ENCODE measurements around the gene SORBS2. TPM values are rescaled to one million over a fixed set of nuclear protein-coding genes. Genes with fewer than 3 reads are reported as not detected.

The SORBS2 gene
- total and polyA plus RNA-seq, 7 donors = 7.9 to 1,032 (median 849) TPM

DNA sequence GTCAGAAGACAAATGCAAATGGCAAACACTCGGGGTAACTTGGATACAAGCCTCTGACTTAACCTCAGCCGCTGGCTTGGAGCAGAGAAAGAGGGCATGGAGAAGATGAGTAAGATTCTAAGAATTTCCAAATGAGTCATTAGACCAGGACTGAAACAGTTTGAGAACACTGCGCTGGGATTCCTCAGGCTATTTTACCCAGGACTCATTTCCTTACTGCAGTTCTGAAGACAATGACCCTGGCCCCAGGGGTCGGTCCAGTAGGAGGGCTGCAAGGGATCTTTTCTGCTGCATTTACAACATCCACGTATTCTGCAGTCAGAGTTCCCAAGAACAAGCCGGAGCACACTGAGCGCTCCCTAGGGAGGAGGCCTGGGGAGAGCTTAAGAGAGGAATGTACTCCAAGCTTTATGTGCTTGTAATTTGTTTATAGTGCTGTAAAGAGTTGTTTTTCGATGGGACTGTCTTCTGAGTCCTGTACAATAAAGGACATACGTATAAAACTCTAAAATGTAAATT is 27.3 kb upstream of the SORBS2 start:
- TF ChIP-seq, protein P1, sequence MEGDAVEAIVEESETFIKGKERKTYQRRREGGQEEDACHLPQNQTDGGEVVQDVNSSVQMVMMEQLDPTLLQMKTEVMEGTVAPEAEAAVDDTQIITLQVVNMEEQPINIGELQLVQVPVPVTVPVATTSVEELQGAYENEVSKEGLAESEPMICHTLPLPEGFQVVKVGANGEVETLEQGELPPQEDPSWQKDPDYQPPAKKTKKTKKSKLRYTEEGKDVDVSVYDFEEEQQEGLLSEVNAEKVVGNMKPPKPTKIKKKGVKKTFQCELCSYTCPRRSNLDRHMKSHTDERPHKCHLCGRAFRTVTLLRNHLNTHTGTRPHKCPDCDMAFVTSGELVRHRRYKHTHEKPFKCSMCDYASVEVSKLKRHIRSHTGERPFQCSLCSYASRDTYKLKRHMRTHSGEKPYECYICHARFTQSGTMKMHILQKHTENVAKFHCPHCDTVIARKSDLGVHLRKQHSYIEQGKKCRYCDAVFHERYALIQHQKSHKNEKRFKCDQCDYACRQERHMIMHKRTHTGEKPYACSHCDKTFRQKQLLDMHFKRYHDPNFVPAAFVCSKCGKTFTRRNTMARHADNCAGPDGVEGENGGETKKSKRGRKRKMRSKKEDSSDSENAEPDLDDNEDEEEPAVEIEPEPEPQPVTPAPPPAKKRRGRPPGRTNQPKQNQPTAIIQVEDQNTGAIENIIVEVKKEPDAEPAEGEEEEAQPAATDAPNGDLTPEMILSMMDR (IDR thresholded peaks at IDR 0.05) = no peak
- TF ChIP-seq POLR2AphosphoS5 (IDR thresholded peaks at IDR 0.05) = peak; percentile 27 to 66 (median 59)
- no peak for TF ChIP-seq POLR2A (IDR thresholded peaks at IDR 0.05)
- TF ChIP-seq EP300 (IDR thresholded peaks at IDR 0.05) = peak in 1 of 4 donors; percentile 49
- H3K4me1 ChIP-seq = peaks cover 0 to 53% (median 48%) of the 10 kb centered on the region in 4 donors
- H3K27ac ChIP-seq = peak overlapping the region; percentile 72 to 94 (median 86)
- intact Hi-C loops (cut with DNase I) = loop anchor here (5.0 kb wide), 1 partner anchor 188 kb away; no protein-coding TSS in a partner anchor
- no peaks in the 10 kb centered on the region for H3K27me3 ChIP-seq
- DNase-seq = peak; percentile 81
- no peaks in the 10 kb centered on the region for H3K36me3 ChIP-seq
- 14 to 50% methylated on average over 9 of the region's 9 CpGs for WGBS, 2 donors
- no peaks in the 10 kb centered on the region for H3K9me3 ChIP-seq
- H3K4me3 ChIP-seq = peak overlapping the region in 1 of 4 donors; percentile 9

DNA sequence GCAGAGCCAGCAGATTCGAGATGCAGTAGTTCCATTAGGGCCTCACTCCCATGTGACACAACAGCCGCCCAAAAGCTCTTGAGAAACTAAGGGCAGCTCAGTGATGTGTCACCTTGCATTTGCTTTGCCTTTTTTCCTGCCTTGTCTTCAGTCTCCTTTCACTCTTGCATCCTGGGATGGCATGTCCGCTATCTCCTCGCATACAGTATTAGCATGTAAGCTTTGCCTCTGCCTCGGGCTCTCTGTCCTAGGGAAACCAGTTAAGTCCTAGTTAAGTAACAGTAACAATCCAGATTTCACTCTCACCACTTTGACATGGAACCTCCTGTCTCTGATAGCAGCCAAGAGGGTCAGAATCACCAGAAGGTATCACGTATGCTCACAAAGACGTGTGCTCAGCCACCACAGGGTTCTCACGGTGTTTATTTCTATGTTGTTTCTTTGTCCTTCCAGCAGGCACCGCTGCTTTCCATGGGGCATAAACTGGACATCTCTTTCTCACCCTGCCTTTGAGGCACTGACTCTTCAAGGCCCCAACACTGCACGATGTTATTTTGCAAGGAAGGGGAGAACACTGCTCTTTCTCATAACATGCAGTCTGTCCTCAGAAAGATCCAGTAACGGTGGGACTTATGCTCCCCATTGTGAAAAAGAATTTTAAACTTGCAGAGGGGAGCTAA is 26.7 kb upstream of the SORBS2 start:
- Histone ChIP-seq H3K36me3 (no peaks in the 10 kb centered on the region), H3K9me3 (no peaks in the 10 kb centered on the region), H3K4me1 (peaks cover 0 to 53% (median 48%) of the 10 kb centered on the region in 4 donors), H3K27me3 (no peaks in the 10 kb centered on the region), H3K27ac (peak overlapping the region; percentile 72 to 94 (median 86)), H3K4me3 (no peak overlapping the region)
- 84 to 88% methylated on average over 11 of the region's 11 CpGs for WGBS, 2 donors
- intact Hi-C loops (cut with DNase I) = loop anchor here (5.0 kb wide), 1 partner anchor 189 kb away; no protein-coding TSS in a partner anchor
- no peak for DNase-seq
- TF ChIP-seq, protein P1 (IDR thresholded peaks at IDR 0.05) = no peak
- TF ChIP-seq EP300 (IDR thresholded peaks at IDR 0.05) (no peak), POLR2A (IDR thresholded peaks at IDR 0.05) (no peak), POLR2AphosphoS5 (IDR thresholded peaks at IDR 0.05) (no peak)

DNA sequence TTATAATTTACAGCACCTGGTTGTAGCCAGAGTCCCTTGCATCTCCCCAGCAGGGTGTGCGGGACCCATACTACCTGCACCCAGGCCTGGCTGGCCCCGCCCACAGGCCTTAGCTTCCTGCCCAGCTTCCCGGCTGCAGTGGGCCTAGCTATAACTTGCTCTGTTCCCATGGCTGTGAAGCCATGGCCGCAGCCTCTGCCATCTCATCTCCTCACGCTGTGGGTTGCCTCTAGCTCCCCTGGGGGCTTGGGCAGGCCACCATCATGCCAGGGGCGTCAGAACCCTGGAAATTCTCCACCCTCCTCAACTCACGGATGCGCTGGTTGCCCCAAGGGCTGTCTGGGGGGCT is 26.1 kb upstream of the SORBS2 start:
- no peak for DNase-seq
- Histone ChIP-seq H3K9me3 (no peaks in the 10 kb centered on the region), H3K27me3 (no peaks in the 10 kb centered on the region), H3K4me1 (peaks cover 0 to 53% (median 48%) of the 10 kb centered on the region in 4 donors), H3K4me3 (no peak overlapping the region), H3K36me3 (no peaks in the 10 kb centered on the region), H3K27ac (peak overlapping the region; percentile 72 to 94 (median 86))
- intact Hi-C loops (cut with DNase I) = loop anchor here (5.0 kb wide), 1 partner anchor 189 kb away; no protein-coding TSS in a partner anchor
- TF ChIP-seq POLR2AphosphoS5 (IDR thresholded peaks at IDR 0.05) = no peak
- TF ChIP-seq EP300 (IDR thresholded peaks at IDR 0.05) = no peak
- TF ChIP-seq POLR2A (IDR thresholded peaks at IDR 0.05) = no peak
- TF ChIP-seq, protein P1 (IDR thresholded peaks at IDR 0.05) = no peak
- 91 to 94% methylated on average over 8 of the region's 8 CpGs for WGBS, 2 donors

DNA sequence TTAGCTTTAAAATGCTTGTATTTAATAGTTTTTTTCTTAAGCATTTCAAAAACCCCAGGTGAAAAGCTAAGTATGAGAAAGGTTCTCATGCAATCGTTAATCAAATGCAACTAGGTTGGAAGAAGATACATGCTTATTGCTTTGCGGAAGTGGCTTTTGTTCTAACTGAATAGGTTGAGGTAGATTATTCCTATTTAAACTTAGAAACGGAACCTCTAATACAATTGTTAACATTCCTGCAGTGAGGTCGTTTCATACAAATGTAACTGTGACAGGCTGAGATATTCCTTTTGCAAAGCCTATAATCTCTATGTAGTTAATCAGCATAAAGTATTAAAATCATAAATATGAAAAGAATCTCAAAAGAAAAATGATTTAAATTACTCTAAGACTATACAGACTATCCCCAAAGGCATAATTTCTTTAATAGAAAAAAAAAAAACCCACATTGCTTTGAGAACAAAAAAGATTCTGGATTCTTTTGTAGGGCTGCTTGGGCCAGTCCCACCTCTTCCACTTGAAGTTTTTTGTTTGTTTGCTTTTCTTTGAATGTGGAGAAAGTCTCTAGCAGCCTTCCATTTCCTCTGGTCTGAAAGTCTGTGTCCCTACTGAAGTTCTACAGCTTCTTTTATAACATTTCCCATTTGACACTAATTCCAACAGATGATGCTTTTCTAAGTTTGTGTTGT is 25.6 kb upstream of the SORBS2 start:
- Histone ChIP-seq H3K4me3 (no peak overlapping the region), H3K36me3 (no peaks in the 10 kb centered on the region), H3K27ac (peak overlapping the region; percentile 72 to 94 (median 86)), H3K9me3 (no peaks in the 10 kb centered on the region), H3K4me1 (peaks cover 0 to 53% (median 48%) of the 10 kb centered on the region in 4 donors), H3K27me3 (no peaks in the 10 kb centered on the region)
- intact Hi-C loops (cut with DNase I) = loop anchor here (5.0 kb wide), 1 partner anchor 190 kb away; no protein-coding TSS in a partner anchor
- WGBS, 2 donors = 80 to 89% methylated on average over 4 of the region's 4 CpGs
- TF ChIP-seq EP300 (IDR thresholded peaks at IDR 0.05) (no peak), POLR2AphosphoS5 (IDR thresholded peaks at IDR 0.05) (no peak), POLR2A (IDR thresholded peaks at IDR 0.05) (no peak)
- TF ChIP-seq, protein P1 (IDR thresholded peaks at IDR 0.05) = no peak
- DNase-seq = no peak
